T1000 (cell line): Measurements from ENCODE around the gene DCAF12.

ENCODE experiments used
- DNase-seq: peaks from one replicate; lab custom pipeline; 2025; ENCODE audit warnings: mixed read lengths; lab: John Stamatoyannopoulos, UW

Gene DCAF12

GRCh38 chr9:34125681-34126206 lies 754 bp downstream of the DCAF12 start:
- DNase-seq = no peak

- no peak for DNase-seq
These were observed 1.6 kb downstream of the DCAF12 start for GRCh38 chr9:34124926-34125325.

GRCh38 chr9:34124099-34124498 lies 2.4 kb downstream of the DCAF12 start:
- no peak for DNase-seq

DNA sequence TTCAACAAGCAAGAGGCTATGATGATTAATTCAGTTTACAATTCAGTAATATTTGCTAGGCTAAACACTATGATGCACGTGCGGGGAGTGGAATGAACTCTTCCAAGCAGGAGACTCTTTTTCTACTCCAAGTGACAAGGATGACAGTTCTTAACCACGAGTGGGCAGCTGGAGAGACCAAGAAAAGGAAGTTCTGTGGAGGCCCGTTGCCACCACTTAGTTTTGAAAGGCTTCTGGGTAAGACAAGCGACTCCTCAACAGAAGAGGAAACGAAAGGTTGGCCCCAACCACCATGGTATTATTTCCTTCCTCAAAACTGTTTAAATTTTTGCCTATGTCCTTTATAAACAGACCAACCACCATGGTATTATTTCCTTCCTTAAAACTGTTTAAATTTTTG lies 2.8 kb downstream of the DCAF12 start:
- no peak for DNase-seq

GRCh38 chr9:34121996-34122395 lies 4.5 kb downstream of the DCAF12 start:
- no peak for DNase-seq

GRCh38 chr9:34119713-34120112 lies 6.8 kb downstream of the DCAF12 start:
- no peak for DNase-seq

DNA sequence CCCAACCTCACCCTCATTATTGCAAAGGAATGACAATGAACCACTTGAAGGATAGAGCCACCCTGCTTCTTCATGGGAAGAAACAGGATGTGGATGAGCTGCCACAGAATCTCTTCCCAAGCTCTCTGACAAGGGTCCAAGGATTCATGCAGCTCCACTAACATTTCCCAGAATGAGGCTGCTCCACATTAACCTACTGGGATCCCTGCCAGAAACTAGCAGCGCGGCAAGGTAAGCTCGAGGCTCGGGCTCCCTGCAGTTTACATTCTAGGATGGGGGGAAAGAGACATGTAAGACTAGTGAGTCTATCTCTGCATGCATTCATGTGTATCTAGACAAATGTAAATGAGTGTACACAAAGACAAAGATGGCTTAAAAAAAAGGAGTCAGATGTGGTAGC lies 12.1 kb downstream of the DCAF12 start:
- no peak for DNase-seq

DNA sequence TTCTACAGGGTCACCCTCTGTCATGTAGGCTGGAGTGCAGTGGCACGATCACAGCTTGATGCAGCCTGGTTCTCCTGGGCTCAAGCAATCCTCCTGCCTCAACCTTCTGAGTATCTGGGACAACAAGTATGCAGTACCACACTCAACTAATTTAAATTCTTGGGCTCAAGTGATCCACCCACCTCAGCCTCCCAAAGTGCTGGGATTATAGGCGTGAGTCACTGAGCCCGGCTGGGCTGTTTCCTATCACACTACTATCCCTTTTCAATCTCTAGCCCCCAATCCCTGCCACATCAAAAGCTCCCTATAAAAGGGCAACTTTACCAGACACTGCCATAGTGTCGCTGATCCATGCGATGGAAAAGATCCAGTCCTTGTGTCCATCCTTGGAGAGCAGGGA lies 20.4 kb downstream of the DCAF12 start:
- DNase-seq = no peak

DNA sequence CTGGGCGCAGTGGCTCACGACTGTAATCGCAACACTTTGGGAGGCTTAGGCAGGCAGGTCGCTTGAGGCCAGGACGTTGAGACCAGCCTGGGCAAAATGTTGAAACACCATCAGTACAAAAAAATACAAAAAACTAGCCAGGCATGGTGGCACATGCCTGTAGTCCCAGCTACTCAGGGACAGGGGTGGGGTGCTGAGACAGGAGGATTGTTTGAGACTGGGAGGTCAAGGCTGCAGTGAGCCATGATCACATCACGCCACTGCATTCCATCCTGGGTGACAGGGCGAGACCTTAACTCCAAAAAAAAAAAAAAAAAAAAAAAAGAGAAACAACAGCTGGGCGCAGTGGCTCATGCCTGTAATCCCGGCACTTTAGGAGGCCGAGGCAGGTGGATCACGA lies 23.7 kb downstream of the DCAF12 start:
- DNase-seq = no peak

- DNase-seq = no peak
These were observed 28.2 kb downstream of the DCAF12 start for GRCh38 chr9:34098307-34098706.

- DNase-seq = no peak
These were observed 28.6 kb downstream of the DCAF12 start for GRCh38 chr9:34097865-34098264.

DNA sequence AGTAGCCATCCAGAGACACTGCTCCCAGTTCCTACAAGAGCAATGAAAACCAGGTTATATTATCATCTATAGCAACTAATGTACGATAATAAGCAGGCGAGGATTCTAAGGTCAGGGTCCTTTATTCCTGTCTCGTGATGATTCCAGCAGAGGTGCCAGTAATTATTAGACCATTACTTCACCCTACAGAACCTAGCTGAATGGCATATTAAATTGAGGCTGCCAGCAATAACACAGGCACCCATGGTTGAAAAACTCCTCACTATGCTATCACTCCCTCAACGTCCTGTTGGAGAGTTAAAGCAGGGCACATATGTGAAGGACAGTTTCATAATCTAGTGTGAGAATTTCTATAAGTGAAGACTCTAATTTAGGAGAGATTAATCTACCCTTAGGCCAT lies 29.7 kb downstream of the DCAF12 start:
- DNase-seq = no peak

DNA sequence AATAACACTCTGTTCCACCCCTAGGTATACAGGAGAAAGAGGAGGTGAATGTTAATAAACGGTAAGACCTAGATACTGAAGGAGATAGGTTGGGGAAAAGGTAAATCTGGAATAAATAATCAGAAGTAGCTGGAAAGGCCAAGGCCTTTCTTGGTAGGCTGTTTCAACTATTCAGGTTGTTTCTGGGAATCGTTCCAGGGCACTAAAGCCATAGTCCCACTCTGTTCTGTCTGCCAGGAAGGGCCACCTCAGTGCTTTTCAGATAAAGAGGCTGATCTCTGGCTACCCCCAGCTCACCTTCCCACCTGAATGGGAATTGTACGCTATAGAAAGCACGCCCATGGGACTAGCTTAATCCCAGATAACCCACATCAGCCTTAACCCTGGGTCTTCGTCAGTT lies 32.9 kb downstream of the DCAF12 start:
- no peak for DNase-seq

DNA sequence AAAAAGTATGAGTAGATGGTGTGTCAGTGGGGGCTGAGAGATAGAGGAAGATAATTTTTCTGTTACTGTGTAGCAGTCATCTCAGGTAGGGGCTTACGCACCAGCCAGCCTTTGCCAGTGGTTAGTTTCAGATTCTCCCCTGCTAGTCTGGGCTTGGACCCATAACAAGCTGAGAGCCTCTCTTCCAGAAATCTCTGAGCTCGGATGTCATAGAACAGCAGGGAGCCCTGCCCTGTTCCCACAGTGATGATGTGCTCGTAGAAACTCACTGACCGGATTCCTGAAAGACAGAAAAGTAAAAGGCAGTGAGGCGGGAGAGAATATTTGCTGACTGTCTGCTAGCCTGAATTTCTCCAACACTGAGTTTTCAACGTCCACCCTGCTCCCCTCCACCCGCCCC lies 37.2 kb downstream of the DCAF12 start:
- DNase-seq = no peak

DNA sequence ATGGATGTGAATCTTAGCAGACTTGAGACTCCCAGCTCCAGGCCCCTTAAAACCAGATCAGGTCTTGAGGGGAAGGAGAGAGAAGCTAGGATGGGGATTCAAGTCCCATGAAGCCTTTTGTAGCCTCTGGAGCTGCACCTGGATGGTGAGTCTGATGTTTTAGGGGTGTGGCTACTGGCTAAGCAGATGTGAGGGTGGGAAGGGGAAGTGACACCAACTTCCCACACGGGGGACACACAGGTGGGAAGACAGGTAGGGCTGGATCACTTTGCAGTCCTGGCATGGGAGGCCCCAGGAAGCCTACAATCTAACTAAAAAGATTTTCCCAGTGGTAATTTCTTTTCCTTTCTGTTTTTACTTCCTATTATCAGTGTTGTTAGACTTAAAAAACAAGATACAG lies 39.1 kb downstream of the DCAF12 start:
- no peak for DNase-seq

DNA sequence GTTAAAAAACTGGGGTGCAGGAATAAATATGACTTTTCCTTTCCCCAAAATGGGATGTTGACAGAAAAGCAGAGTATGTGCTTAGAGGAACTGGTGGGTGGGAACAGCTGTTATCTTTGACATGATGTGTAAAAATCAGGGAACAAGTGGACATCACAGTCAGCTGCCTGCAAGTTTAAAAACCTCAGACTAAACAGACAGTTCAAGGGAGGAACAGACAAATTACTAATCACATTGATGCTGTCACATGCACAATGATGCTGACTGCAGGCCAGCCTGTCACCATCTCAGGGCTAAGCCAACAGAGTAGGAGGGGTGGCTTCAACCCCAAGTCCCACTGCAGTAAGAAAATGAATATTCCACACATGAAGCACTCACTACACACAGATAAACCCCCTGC lies 39.6 kb downstream of the DCAF12 start:
- DNase-seq = no peak

DNA sequence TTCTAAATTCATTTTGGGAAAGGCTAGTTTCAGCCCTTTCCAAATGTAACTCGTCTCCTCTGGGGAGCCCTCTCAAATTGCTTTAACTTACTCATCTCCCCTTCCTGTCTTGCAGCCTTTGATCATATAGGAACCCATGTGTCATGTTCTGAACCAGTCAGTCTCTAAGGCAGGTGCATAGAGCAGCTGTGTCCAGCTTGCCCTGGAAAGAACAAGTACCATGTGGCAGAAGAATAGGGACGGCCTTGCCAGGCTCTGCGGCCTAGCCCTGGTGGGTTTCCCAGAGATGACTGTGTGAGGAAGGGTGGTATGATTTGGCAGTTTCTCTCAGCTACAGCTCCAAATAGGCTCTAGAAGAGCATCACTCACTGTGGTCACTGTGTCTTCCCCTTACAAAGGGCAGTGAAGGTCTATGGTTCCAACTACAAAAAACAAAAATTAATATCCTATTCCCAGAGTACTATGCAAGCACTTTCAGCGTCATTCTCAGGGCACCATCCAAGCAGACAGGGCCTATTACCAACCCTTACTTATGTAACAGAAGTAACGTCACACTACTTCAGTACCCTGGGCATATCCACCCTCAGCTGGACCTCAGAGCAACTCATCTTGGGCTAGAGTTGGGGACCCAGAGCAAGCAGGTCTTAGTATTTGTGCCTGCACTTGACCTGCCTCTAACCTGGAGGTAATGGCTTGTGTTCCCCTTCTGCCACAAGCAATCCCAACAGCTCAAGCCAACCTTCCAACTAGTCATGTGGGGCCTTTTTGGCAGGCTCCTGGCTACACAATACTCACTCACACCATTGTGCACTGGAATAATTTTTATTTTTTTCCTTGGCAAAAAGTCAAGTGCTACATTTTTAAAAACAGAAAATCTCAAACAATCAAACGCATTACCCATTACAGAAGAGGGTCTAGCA lies 40.7 kb downstream of the DCAF12 start:
- no peak for DNase-seq

GRCh38 chr9:34084562-34084961 lies 41.9 kb downstream of the DCAF12 start:
- DNase-seq = no peak

DNA sequence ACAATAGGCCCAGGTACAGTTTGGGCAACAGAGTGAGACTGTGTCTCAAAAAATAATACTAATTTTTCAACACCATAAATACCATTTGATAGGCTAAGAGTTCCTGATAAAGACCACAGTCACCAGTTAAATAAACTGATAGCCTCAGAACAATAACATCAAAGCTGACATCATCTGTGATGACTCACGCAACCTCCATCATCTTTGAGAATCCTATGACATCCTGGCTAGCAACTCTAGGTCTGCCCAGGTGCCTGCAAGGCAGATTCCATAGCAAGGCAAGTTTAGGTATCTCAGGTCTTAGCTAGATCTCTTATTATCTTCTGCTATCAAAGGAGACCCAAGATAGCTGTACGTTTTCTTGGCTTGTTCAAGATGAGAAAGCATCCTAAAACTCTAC lies 47.3 kb downstream of the DCAF12 start:
- DNase-seq = no peak

- DNase-seq = no peak
These were observed 53.5 kb downstream of the DCAF12 start for GRCh38 chr9:34072868-34073590.

DNA sequence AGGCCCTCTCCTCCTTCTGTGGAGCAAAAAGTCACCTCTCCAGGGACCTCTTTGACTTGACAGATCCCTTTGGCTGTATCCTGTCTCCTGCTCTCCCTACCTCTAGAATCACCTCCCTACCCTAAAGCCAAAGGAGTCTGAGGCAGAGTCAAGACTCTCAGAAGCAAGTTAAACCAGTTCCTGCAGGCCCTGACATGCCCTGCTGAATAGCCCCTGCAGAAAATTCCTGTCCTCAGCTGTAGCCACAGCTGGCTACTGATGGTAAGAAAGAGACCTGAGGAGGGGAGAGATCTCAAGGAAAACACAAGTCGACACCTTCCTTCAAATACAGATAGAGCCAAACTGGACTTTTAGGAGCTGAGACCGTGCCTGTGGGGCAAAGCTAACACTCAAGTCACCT lies 54.1 kb downstream of the DCAF12 start:
- DNase-seq = no peak

DNA sequence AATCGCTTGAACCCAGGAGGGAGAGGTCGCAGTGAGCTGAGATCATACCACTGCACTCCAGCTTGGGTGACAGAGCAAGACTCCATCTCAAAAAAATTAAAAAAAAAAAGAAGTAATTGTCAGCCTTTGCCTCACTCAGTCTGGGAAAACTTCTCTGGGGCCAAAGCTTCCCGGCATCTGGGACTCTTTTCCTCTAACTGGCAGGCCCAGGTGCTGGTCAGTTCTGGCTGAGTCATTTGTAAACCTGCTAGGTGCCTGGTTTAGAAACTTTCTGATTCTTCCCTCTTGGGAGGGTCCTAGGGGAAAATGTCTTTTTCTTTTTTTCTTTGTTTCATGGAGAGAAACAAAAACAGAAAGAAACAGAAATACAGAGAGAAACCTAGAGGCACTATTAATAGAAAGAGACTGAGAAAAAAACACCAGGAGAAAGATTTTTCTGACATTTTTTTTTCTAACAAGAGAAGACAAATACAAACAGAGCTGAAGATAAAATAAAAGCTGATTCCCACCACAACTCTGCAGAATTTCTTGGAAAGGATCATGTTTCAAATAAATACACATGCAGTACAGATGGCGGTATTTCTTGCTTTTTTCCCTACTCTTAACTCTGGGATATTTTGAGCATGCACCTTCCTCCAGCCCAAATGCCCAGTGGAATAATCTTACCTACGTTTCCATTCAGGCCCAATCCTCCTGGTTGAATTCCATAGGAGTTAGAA lies 55.7 kb downstream of the DCAF12 start:
- DNase-seq = no peak

GRCh38 chr9:34069831-34070230 lies 56.7 kb downstream of the DCAF12 start:
- DNase-seq = no peak
